Parathyroid adenoma (tissue), 2 donors: ENCODE results near the gene NYAP1.

Source experiments
- H2AFZ ChIP-seq: fragments of 300-600 bp; sonication (generic); one replicate; pipeline ENCODE4 v1.7.0; 2017; ENCODE audit warnings: antibody characterized with exemption, mild to moderate bottlenecking
- H3K27ac ChIP-seq: fragments of 300-600 bp; sonication (generic); one replicate; pipeline ENCODE4 v1.7.0; 2017
- H3K27me3 ChIP-seq: fragments of 300-600 bp; sonication (generic); one replicate; pipeline ENCODE4 v1.7.0; 2017; ENCODE audit warnings: low read length; ENCODE audit not compliant: control insufficient read depth, insufficient read depth
- H3K36me3 ChIP-seq: fragments of 300-600 bp; sonication (generic); one replicate; pipeline ENCODE4 v1.7.0; 2017; ENCODE audit warnings: low read length; ENCODE audit not compliant: control insufficient read depth, insufficient read depth
- H3K4me1 ChIP-seq: fragments of 300-600 bp; sonication (generic); one replicate; pipeline ENCODE4 v1.7.0; 2017; ENCODE audit warnings: control low read depth
- H3K4me2 ChIP-seq: fragments of 300-600 bp; sonication (generic); one replicate; pipeline ENCODE4 v1.7.0; 2017; ENCODE audit warnings: low read length
- H3K4me3 ChIP-seq: fragments of 300-600 bp; sonication (generic); one replicate; pipeline ENCODE4 v1.7.0; 2017; ENCODE audit warnings: low read depth, low read length
- H3K79me2 ChIP-seq: fragments of 300-600 bp; sonication (generic); one replicate; pipeline ENCODE4 v1.7.0; 2017; ENCODE audit warnings: control low read depth
- H3K9ac ChIP-seq: fragments of 300-600 bp; sonication (generic); one replicate; pipeline ENCODE4 v1.7.0; 2017; ENCODE audit warnings: mild to moderate bottlenecking
- H3K9me3 ChIP-seq: fragments of 300-600 bp; sonication (generic); one replicate; pipeline ENCODE4 v1.7.0; 2017; ENCODE audit warnings: low read length; ENCODE audit not compliant: control insufficient read depth
- CTCF ChIP-seq: fragments of 300-600 bp; sonication (generic); IDR thresholded peaks from one replicate; pipeline ENCODE4 v1.7.0; 2017; ENCODE audit warnings: antibody characterized with exemption, mild to moderate bottlenecking
- donor health status: primary hyperparathyroidism.

Gene NYAP1

GRCh38 chr7:100469227-100470044, 14.3 kb upstream of the NYAP1 start:
- H3K27me3 ChIP-seq: no peaks in the 10 kb centered on the region
- no peaks in the 10 kb centered on the region for H3K9me3 ChIP-seq
- H2AFZ ChIP-seq: no peak overlapping the region
- no peak overlapping the region for H3K27ac ChIP-seq
- H3K4me1 ChIP-seq: peaks cover 6% of the 10 kb centered on the region
- no peaks in the 10 kb centered on the region for H3K36me3 ChIP-seq
- H3K9ac ChIP-seq: no peak overlapping the region
- peak; percentile 96 for TF ChIP-seq CTCF
- peaks cover under 1% of the 10 kb centered on the region for H3K79me2 ChIP-seq
- no peak overlapping the region for H3K4me3 ChIP-seq
- peak overlapping the region; percentile 26 for H3K4me2 ChIP-seq

- no peak overlapping the region for H3K4me2 ChIP-seq
- peaks cover 2% of the 10 kb centered on the region for H3K79me2 ChIP-seq
- no peaks in the 10 kb centered on the region for H3K4me1 ChIP-seq
- H3K27ac ChIP-seq: no peak overlapping the region
- H3K9ac ChIP-seq: no peak overlapping the region
- H3K4me3 ChIP-seq: no peak overlapping the region
- no peak overlapping the region for H2AFZ ChIP-seq
- H3K9me3 ChIP-seq: no peaks in the 10 kb centered on the region
- H3K36me3 ChIP-seq: no peaks in the 10 kb centered on the region
- TF ChIP-seq CTCF: no peak
- H3K27me3 ChIP-seq: no peaks in the 10 kb centered on the region
These were observed 12.7 kb upstream of the NYAP1 start for GRCh38 chr7:100471021-100471420.

GRCh38 chr7:100472121-100472851, 11.4 kb upstream of the NYAP1 start:
- Histone ChIP-seq H3K79me2 (peaks cover 2% of the 10 kb centered on the region), H3K27me3 (no peaks in the 10 kb centered on the region), H2AFZ (no peak overlapping the region), H3K9me3 (no peaks in the 10 kb centered on the region), H3K27ac (no peak overlapping the region), H3K4me3 (no peak overlapping the region), H3K9ac (no peak overlapping the region), H3K4me2 (no peak overlapping the region), H3K4me1 (peaks cover 2% of the 10 kb centered on the region), H3K36me3 (no peaks in the 10 kb centered on the region)
- no peak for TF ChIP-seq CTCF

- Histone ChIP-seq H3K4me3 (no peak overlapping the region), H3K9me3 (no peaks in the 10 kb centered on the region), H3K4me1 (peaks cover 2% of the 10 kb centered on the region), H3K9ac (no peak overlapping the region), H3K27me3 (no peaks in the 10 kb centered on the region), H3K36me3 (no peaks in the 10 kb centered on the region), H3K27ac (no peak overlapping the region), H2AFZ (no peak overlapping the region), H3K4me2 (no peak overlapping the region), H3K79me2 (peaks cover 2% of the 10 kb centered on the region)
- TF ChIP-seq CTCF: no peak
These were observed 10.8 kb upstream of the NYAP1 start for GRCh38 chr7:100472854-100473499.
